GM12892 (cell line): ENCODE measurements around the gene PILRA.

ENCODE experiments used
- POLR2A ChIP-seq: IDR thresholded peaks from 2 replicates; pipeline ENCODE4 v1.6.1; 2011; ENCODE audit warnings: low read depth, low read length, control low read depth
- POLR2AphosphoS5 ChIP-seq: IDR thresholded peaks from 2 replicates; pipeline ENCODE4 v1.6.1; 2011; ENCODE audit warnings: low read depth, low read length, control low read depth
- TAF1 ChIP-seq: IDR thresholded peaks from 2 replicates; pipeline ENCODE4 v1.6.1; 2011; ENCODE audit warnings: low read depth, mild to moderate bottlenecking, control low read depth, low read length, borderline replicate concordance

DNA sequence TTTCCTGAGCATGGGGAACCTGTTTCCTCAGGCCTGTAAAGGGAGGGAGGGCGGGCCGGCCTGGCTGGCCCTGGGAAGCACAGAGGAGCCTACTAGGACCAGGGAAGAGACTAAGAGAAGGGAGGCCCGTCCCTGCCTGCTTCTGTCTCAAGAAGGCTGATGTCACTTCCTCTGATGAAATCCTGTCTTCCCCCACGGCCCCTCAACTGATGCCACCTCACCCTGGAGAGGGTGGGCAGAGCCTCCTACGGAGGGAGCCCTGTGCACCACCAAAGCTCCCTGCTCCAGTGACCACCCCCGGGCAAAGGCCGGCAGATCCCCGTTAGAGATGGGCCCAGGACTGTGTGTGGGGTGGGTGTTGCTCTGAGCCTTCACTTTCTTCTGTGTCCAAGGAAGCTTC is 1.0 kb upstream of the PILRA start:
- TF ChIP-seq POLR2A = no peak
- no peak for TF ChIP-seq POLR2AphosphoS5
- TF ChIP-seq TAF1 = no peak
